HG03354 (cell line): ENCODE results near the gene RPGR.

Experiments
- ATAC-seq: cut with Tn5 transposase; IDR thresholded peaks from one replicate; pipeline ENCODE4 v1.9.1; 2021; ENCODE audit warnings: mild to moderate bottlenecking; ENCODE audit not compliant: unreplicated experiment, poor library complexity, severe bottlenecking

RPGR gene

DNA sequence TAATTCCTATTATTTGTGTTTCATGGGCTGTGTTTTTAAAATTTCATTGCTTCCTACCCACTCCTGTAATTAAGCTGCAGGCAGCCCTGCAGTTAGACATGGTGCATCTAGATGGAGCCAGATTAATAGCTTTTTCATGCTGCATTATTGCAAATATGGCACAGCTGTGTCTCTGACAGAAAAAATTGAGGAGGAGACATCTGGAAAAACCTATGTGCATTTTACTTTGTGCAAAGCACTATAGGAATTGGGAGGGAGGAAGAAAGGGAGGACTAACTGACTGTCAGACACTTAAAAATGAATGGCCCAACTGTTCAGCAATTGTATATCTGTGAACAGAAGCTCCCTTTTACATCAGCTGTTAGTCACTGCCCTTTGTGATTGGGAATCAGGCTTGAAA, 8.1 kb upstream of the RPGR start:
- ATAC-seq, result no peak

DNA sequence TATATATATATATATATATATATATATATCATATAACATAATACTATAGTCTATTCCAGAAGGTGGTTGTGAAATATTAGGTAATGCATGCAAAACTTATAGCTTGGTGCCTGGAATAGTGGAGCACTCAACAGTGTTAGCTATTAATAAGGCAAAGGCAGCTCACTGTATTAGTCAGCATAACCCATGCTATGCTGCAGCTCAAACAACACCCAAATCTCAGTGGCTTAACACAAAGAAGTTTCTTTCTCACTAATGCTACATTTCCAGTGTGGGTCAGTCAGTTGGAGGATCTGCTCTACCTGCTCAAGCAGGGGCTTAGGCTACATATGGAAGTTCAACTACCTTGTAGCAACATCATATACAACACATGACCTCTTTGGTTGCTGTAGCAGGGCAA, 5.2 kb upstream of the RPGR start:
- ATAC-seq, result peak; percentile 45

DNA sequence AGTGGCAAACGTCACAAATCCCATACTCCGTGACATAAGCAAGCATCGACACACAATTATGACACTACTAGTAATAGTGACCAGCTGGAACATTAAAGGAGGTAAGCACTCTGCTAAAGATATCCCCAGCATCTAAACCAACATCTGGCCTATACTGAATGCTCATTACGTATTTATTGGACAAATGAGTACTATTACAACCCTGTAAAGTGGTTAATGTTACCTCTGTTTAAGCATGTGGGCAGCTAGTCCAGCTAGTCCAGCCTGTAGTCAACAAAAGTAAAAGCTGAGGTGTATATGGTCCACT, 419 bp upstream of the RPGR start:
- ATAC-seq, result no peak

DNA sequence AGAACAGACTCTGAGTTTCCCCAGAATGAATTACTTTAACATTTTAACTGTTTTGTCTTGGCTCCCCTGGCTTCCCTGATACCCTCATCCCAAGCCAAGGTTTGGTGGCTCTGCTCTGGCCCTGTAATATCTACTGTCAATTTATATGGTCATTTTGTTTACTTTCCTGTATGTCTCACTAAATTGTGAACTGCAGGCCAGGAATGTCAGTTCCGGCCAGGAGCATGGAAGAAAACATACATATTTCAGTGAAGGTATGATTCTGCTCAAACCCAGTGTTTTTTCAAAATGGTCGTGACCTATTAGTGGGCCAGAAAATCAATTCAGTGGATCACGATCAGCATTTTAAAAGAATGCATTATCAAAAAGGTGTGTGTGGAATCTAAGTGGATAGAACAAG, 1.2 kb downstream of the RPGR start:
- no peak for ATAC-seq

DNA sequence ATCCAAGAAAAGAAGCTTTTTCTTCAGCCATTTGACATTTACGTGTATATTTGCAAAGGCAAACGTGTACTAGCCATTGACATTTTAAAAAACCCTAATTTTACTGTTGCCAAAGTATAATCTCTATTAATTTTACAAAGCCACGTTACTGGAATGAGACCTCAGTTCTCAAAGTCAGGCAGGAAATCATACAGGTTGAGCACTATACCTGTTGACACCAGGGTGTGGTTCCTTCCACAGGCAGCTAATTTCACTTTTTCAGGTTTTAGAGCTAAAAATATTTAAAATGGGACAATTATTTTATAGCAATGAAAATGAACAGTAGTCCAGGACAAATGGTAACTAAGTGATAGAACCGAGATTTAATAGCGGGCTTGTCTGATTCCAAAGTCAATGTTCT, 6.5 kb downstream of the RPGR start:
- no peak for ATAC-seq

DNA sequence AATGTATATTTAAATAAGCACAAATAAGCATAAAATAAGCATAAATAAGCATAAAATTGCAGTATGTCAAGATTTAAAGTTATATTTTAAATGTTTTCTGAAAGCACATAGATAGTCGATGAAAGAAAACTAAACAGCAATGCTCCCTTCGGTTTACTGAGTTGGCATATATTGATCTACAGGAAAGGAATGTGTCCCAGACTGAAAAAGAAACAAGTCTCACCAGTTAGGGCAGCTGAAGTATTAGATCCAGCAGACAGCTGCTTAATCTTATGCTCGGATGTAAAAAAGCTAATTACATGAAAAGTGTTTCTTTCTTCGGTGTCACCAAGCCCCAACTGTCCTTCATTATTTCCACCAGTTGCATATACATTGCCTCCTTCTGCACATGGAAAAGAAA, 8.7 kb downstream of the RPGR start:
- ATAC-seq, result no peak

DNA sequence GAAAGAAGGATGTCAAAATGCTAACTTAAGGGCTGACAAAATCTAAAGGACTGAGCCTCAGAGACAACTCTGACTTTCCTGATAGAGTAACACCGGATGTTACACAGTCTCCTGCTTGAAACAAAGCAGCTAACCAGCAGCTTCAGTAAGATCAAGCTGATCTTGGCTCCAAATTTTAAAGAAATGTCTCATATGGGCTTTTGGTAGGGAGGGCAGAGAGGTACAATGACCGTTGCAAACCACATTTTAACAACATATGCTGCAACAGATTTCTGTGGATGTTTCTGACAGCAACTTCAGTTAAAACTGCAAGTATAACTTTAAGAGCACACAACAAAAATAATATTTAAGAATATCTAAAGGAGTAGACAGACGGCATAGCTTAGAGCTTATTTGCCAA, 9.1 kb downstream of the RPGR start:
- ATAC-seq, result no peak

DNA sequence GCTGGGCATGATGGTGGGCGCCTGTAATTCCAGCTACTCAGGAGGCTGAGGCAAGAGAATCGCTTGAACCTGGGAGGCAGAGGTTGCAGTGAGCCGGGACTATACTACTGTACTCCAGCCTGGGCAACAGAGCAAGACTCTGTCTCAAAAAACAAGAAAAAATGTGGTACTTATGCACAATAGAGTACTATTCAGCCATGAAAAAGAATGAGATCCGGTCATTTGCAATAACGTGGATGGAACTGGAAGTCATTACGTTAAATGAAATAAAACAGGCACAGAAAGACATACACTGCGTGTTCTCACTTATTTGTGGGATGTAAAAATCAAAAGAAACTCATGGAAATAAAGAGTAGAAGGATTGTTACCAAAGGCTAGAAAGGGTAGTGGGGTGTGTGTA, 12.1 kb downstream of the RPGR start:
- no peak for ATAC-seq

DNA sequence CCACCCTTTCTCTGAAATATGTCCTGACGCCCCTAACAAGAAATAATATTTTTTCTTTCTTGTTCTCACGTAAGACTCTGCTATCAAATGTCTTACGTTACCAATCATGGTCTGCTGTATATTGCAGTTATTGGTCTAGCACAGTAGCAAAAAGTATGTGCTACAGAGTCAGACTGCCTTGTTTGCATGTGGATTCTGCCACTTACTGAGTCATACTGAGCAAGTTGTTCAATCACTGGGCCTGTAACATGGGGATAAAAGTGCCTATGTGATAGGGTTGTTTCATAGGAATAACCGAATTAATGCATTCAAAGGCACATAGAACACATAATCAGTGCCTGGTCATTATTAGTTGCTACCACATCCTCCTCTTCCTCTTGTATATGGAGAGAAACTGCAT, 14.1 kb downstream of the RPGR start:
- no peak for ATAC-seq

DNA sequence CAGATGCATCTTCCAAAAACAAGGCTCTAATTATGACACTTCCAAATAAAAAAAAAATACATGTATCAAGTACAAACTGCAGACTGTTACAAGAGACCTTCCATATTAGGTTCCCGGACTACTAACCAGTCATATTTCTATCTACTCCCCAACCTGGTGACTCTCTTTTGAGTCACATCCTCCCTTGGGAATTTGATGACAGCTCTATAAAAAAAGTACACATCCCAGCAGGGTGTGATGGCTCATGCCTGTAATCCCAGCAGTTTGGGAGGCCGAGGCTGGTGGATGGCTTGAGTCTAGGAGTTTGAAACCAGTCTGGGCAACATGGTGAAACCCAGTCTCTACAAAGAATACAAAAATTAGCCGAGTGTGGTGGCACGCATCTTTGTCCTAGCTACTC, 14.9 kb downstream of the RPGR start:
- no peak for ATAC-seq

DNA sequence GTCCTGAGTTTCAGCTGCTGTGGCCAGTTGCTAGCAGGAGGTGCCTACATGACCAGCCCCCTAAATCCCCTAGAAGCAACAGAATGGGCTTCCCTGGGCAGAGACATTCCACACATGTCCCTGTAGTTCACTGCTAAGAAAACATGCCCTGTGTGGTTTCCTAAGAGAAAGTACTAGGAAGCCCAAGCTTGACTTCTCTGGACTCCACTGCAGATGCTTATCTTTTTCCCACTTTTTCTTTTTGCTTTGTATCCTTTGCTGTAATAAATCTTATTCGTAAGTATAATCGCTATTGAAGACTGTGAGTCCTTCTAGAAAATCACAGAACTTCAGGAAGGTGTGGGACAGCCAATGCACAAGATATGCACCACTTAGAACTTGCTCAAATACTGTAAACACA, 15.6 kb downstream of the RPGR start:
- no peak for ATAC-seq

DNA sequence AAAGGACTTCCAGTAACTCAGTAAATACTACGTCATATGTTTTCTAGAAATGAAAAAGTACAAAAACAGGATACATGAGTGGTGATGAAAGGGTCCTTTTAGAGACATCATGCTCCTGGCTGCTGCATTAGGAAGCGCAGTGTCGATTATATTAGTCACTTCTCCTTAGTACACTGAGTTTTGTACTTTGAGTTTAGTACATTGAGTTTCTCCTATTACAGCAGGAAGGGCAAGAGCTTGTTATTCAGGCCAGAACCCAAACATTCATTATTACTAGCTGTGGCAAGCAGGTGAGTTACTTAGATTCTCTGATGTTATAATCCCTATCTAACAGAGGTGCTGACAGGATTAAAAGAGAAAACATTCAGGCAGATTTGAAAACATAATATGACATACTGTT, 21.3 kb downstream of the RPGR start:
- ATAC-seq, result no peak

DNA sequence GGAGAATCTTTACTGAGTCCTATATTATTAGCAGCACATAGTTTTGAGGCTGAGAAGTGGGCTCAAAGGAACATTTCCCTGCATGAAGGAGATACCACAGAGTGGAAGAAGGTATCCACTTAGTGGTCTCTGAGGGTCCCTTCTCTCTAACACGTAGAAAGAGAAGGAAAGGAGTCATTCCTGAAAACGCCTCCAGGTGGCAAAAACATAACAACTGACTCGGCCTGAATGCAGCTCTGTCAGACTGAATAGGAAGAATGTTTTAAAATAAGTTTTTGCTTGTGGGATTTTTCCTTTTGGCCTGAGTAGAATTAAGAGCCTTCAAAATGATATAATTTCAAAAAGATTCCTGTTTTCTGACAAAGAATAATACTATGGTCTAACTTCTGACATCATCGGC, 23.3 kb downstream of the RPGR start:
- no peak for ATAC-seq

DNA sequence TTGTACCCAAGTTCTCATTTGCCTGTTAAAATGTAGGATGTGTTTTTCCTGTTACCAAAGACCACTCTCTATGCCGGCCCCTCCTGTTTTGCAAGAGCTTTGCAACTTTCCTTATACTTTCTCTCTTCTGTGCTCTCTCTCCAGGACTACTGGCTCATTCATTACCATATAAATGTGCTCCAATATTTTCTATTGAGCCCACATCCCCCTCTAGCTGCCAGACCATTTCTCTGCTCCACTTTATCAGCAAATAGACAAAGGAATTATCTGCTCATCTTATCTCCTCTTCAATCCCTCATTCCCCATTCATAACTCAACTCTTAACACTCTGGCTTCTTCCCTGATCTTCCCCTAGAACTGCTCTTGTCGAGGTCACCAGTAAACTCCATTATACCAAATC, 33.6 kb downstream of the RPGR start:
- no peak for ATAC-seq

DNA sequence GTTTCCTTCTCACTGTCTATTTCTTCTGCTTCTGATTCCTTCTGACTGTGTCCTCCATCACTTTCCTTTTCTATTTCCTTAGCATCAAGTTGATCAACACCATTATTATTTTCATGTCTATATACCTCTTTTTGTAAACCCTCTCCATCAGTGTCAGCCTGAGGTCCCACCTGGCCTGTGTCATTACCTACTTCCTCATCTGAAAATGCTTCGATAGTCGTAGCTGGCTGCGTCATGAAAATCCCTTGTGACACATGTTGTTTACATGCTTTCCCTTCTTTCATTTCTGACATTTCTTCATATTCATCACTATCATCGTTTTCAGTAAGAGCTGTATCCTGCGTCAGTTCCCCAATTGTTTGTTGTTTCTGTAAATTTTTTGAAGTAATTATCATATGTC, 39.6 kb downstream of the RPGR start:
- no peak for ATAC-seq

DNA sequence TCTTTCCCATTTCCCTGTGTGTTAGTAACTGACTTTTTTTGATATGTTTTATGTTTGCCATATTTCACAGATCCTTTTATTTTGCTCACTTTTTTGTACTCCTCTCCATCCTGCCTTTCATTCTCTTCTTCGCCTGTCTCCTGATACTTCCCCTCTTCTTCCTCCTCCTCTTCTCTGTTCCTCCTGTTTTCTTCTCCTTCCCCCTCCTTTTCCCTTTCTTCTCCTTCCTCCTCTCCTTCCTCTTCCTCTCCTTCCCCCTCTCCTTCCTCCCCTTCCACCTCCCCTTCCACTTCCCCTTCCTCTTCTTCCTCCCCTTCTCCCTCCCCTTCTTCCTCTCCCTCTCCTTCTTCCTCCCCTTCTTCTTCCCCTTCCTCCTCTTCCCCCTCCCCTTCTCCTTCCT, 41.7 kb downstream of the RPGR start:
- ATAC-seq, result no peak

DNA sequence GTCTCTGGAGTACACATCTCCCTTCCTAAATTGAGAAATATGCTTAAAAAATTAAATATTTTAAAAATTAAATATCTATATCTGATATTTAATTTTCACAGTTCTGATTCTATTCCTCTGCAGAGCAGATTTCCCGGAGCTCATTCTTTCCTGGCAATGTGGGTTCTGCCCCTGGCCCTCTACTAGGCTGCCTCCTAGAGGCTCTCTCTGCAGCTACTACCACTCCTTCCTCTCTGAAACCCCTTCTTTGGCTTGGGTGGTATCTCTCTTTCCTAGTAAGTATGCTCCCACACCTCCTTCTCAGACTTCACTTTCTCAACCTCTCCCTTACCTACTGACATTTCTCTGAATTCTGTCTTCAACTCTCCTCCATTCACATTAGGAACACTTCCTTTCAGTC, 45.3 kb downstream of the RPGR start:
- ATAC-seq, result no peak

DNA sequence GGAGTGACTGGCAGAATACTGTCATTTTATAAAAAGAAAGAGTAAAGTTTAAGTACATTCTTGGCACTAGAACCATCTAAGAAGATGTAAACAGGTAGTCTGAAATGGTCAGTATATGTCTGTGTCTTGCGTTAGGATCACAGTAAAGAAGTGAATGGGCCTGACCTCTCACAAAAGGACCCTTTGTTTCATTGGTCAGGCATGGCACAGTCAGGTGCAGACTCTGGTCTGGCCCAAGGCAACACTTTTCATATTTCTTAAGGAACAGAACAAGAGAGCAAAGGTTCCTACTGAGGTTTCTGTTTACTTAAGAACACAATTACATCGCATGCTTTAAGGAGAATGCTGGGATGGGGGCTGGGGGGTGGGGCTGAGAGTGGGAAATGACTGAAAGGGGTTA, 48.1 kb downstream of the RPGR start:
- no peak for ATAC-seq

DNA sequence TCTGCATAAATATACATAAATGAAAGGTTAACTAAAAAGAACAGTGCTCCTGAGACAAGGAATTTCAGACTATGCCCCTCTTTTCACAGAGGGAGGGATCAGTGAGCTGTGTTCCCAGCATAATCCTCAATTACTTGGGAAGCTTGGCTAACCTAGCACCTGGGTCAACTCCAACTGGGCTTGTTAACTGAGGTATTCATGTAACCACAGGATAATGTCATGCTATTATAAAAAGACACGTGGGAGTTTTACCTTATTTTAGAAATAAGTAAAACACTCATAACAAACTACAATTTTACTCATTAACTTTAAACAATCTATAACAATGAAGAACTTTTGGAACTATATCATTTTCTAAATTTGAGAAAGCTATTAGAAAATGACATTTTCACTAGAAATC, 48.6 kb downstream of the RPGR start:
- no peak for ATAC-seq

DNA sequence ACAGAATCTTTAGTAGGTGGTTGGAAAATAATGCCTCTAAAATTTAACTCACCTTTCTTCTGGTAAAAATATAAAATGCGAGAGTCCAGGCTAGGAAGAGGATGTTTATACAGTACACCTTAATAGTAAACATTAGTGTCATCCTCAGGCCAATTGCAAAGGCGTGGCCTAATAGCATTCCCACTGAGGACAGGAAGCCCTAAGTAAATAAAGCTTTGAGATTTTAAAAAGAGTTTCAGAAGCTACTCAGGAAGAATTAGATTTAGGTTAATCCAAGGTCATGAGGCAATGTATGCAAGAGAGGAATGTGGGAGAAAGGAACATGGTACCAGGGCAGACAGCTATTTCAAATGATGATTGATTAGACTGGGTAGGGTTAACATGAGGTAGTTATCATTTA, 49.5 kb downstream of the RPGR start:
- ATAC-seq, result no peak

DNA sequence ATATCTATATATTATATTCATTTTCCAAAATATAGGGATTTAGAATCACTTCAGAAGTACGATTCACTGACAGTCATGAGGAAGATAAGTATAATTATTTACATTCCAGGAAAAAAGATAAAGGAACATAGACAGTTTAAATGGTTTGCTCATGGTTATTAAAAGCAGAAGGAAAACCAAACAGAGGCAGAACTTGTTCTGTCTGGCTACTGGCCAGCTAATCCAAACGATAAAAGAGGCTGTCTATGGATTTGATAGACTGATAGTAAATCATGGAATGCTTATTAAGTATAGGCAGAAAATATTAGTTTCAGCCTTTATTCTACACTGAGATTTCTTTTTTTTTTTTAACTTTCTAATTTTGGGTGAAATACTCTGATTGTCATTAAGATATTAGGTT, 50.2 kb downstream of the RPGR start:
- no peak for ATAC-seq

DNA sequence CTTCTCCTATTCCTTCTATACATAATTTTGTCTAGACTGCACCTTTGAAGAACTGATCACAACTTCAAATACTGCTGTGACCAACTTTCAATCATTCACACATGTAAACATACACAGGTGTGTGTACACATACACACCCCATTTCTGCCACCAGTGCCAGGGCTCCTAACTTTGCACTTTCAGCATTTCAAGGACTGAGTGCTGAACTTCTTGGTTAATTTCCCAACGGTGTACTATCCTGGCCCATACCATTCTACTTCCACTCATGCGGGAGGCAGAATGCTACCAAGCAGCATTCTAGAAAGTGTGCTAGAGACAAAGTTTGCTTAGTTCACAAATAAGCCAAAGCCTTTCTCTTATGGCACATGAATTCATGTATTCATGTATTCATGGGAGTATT, 51.2 kb downstream of the RPGR start:
- ATAC-seq, result no peak

DNA sequence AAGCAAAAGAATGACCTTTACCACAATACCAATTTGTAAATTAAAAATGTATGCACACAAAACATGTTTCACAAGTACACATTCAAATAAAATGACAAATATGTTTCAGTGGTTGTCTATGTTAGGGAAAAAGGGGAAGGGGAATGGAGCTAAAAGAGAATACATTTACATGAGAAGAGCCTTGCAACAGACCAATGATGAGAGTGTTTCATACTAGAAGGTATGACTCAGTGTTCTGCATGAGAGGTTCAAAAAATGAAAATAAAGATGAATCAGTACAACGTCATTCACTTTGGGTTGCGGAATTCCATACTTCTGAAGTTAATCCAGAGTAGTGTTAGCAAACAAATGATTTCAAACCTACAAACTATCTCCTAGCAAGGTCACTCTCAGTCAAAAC, 51.7 kb downstream of the RPGR start:
- peak; percentile 41 for ATAC-seq
